ENCODE measurements around the gene KRTAP5-1.

KRTAP5-1 gene

GRCh38 chr11:1545432-1545831 is 39.7 kb downstream of the KRTAP5-1 start:
- DNase-seq (ENCODE audit: insufficient read length, low spot score) (no peak), FAIRE-seq (no peak)
- no peak for TF ChIP-seq POU2F2 (IDR thresholded peaks at IDR 0.05; ENCODE audit: low read depth, low read length)
- no peak for TF ChIP-seq POLR2A (IDR thresholded peaks at IDR 0.05; ENCODE audit: low read depth, low read length)
- no peak for TF ChIP-seq PAX5 (IDR thresholded peaks at IDR 0.05; ENCODE audit: insufficient read depth, low read length, severe bottlenecking)
- no peak for TF ChIP-seq SPI1 (IDR thresholded peaks at IDR 0.05; ENCODE audit: low read depth, low read length)
- no peak for TF ChIP-seq TAF1 (IDR thresholded peaks at IDR 0.05; ENCODE audit: low read depth, low read length)

- TF ChIP-seq TAF1 (IDR thresholded peaks at IDR 0.05; ENCODE audit: low read depth, low read length): no peak
- no peak for TF ChIP-seq SPI1 (IDR thresholded peaks at IDR 0.05; ENCODE audit: low read depth, low read length)
- TF ChIP-seq POLR2AphosphoS5 (IDR thresholded peaks at IDR 0.05; ENCODE audit: low read depth, low read length): no peak
- FAIRE-seq (no peak), DNase-seq (ENCODE audit: insufficient read length, low spot score) (no peak)
Measured at GRCh38 chr11:1544536-1544935, 40.5 kb downstream of the KRTAP5-1 start.

- no peak for TF ChIP-seq PAX5 (IDR thresholded peaks at IDR 0.05; ENCODE audit: insufficient read depth, low read length, severe bottlenecking)
- TF ChIP-seq POLR2AphosphoS5 (IDR thresholded peaks at IDR 0.05; ENCODE audit: low read depth, low read length): no peak
- TF ChIP-seq POU2F2 (IDR thresholded peaks at IDR 0.05; ENCODE audit: low read depth, low read length): no peak
- no peak for TF ChIP-seq POLR2A (IDR thresholded peaks at IDR 0.05; ENCODE audit: low read depth, low read length)
- TF ChIP-seq TAF1 (IDR thresholded peaks at IDR 0.05; ENCODE audit: low read depth, low read length): no peak
- DNase-seq (ENCODE audit: insufficient read length, low spot score): no peak
- no peak for FAIRE-seq
Measured at GRCh38 chr11:1543606-1544263, 41.3 kb downstream of the KRTAP5-1 start.

GRCh38 chr11:1542267-1542666 is 42.8 kb downstream of the KRTAP5-1 start:
- DNase-seq (ENCODE audit: insufficient read length, low spot score) (no peak), FAIRE-seq (no peak)
- no peak for TF ChIP-seq PAX5 (IDR thresholded peaks at IDR 0.05; ENCODE audit: insufficient read depth, low read length, severe bottlenecking)
- no peak for TF ChIP-seq TAF1 (IDR thresholded peaks at IDR 0.05; ENCODE audit: low read depth, low read length)
- no peak for TF ChIP-seq SPI1 (IDR thresholded peaks at IDR 0.05; ENCODE audit: low read depth, low read length)
- TF ChIP-seq POU2F2 (IDR thresholded peaks at IDR 0.05; ENCODE audit: low read depth, low read length): no peak
- TF ChIP-seq POLR2A (IDR thresholded peaks at IDR 0.05; ENCODE audit: low read depth, low read length): no peak
- no peak for TF ChIP-seq POLR2AphosphoS5 (IDR thresholded peaks at IDR 0.05; ENCODE audit: low read depth, low read length)

- FAIRE-seq: no peak
- no peak for DNase-seq (ENCODE audit: insufficient read length, low spot score)
- TF ChIP-seq TAF1 (IDR thresholded peaks at IDR 0.05; ENCODE audit: low read depth, low read length): no peak
- no peak for TF ChIP-seq SPI1 (IDR thresholded peaks at IDR 0.05; ENCODE audit: low read depth, low read length)
- no peak for TF ChIP-seq PAX5 (IDR thresholded peaks at IDR 0.05; ENCODE audit: insufficient read depth, low read length, severe bottlenecking)
- no peak for TF ChIP-seq POLR2AphosphoS5 (IDR thresholded peaks at IDR 0.05; ENCODE audit: low read depth, low read length)
- no peak for TF ChIP-seq POU2F2 (IDR thresholded peaks at IDR 0.05; ENCODE audit: low read depth, low read length)
- no peak for TF ChIP-seq POLR2A (IDR thresholded peaks at IDR 0.05; ENCODE audit: low read depth, low read length)
Measured at GRCh38 chr11:1541474-1542204, 43.4 kb downstream of the KRTAP5-1 start.

- TF ChIP-seq PAX5 (IDR thresholded peaks at IDR 0.05; ENCODE audit: insufficient read depth, low read length, severe bottlenecking) (no peak), POU2F2 (IDR thresholded peaks at IDR 0.05; ENCODE audit: low read depth, low read length) (no peak), POLR2AphosphoS5 (IDR thresholded peaks at IDR 0.05; ENCODE audit: low read depth, low read length) (no peak), TAF1 (IDR thresholded peaks at IDR 0.05; ENCODE audit: low read depth, low read length) (no peak), POLR2A (IDR thresholded peaks at IDR 0.05; ENCODE audit: low read depth, low read length) (no peak), SPI1 (IDR thresholded peaks at IDR 0.05; ENCODE audit: low read depth, low read length) (no peak)
- FAIRE-seq: no peak
- no peak for DNase-seq (ENCODE audit: insufficient read length, low spot score)
Measured at GRCh38 chr11:1540074-1540473, 45.0 kb downstream of the KRTAP5-1 start.

- FAIRE-seq (no peak), DNase-seq (ENCODE audit: insufficient read length, low spot score) (no peak)
- no peak for TF ChIP-seq POU2F2 (IDR thresholded peaks at IDR 0.05; ENCODE audit: low read depth, low read length)
- TF ChIP-seq PAX5 (IDR thresholded peaks at IDR 0.05; ENCODE audit: insufficient read depth, low read length, severe bottlenecking): no peak
- TF ChIP-seq SPI1 (IDR thresholded peaks at IDR 0.05; ENCODE audit: low read depth, low read length): no peak
- no peak for TF ChIP-seq TAF1 (IDR thresholded peaks at IDR 0.05; ENCODE audit: low read depth, low read length)
- TF ChIP-seq POLR2AphosphoS5 (IDR thresholded peaks at IDR 0.05; ENCODE audit: low read depth, low read length): no peak
- no peak for TF ChIP-seq POLR2A (IDR thresholded peaks at IDR 0.05; ENCODE audit: low read depth, low read length)
Measured at GRCh38 chr11:1538153-1538552, 46.9 kb downstream of the KRTAP5-1 start.

- no peak for FAIRE-seq
- no peak for DNase-seq (ENCODE audit: insufficient read length, low spot score)
- no peak for TF ChIP-seq PAX5 (IDR thresholded peaks at IDR 0.05; ENCODE audit: insufficient read depth, low read length, severe bottlenecking)
- TF ChIP-seq POLR2AphosphoS5 (IDR thresholded peaks at IDR 0.05; ENCODE audit: low read depth, low read length): no peak
- TF ChIP-seq TAF1 (IDR thresholded peaks at IDR 0.05; ENCODE audit: low read depth, low read length): no peak
- TF ChIP-seq POU2F2 (IDR thresholded peaks at IDR 0.05; ENCODE audit: low read depth, low read length): no peak
- TF ChIP-seq SPI1 (IDR thresholded peaks at IDR 0.05; ENCODE audit: low read depth, low read length): no peak
- TF ChIP-seq POLR2A (IDR thresholded peaks at IDR 0.05; ENCODE audit: low read depth, low read length): no peak
Measured at GRCh38 chr11:1536065-1536843, 48.8 kb downstream of the KRTAP5-1 start.

GRCh38 chr11:1534682-1535081 is 50.4 kb downstream of the KRTAP5-1 start:
- no peak for FAIRE-seq
- no peak for DNase-seq (ENCODE audit: insufficient read length, low spot score)
- TF ChIP-seq POU2F2 (IDR thresholded peaks at IDR 0.05; ENCODE audit: low read depth, low read length): no peak
- no peak for TF ChIP-seq POLR2AphosphoS5 (IDR thresholded peaks at IDR 0.05; ENCODE audit: low read depth, low read length)
- no peak for TF ChIP-seq SPI1 (IDR thresholded peaks at IDR 0.05; ENCODE audit: low read depth, low read length)
- no peak for TF ChIP-seq POLR2A (IDR thresholded peaks at IDR 0.05; ENCODE audit: low read depth, low read length)
- TF ChIP-seq TAF1 (IDR thresholded peaks at IDR 0.05; ENCODE audit: low read depth, low read length): no peak
- TF ChIP-seq PAX5 (IDR thresholded peaks at IDR 0.05; ENCODE audit: insufficient read depth, low read length, severe bottlenecking): no peak

Measured in GM12891 (cell line).